GM10266 (cell line): ENCODE results near the gene B4GALNT4.

Experiments
- DNase-seq: peaks from one replicate; pipeline ENCODE4 v3.0.0; 2012; ENCODE audit errors: extremely low spot score
- TF ChIP-seq, protein P1 (sequence below): IDR thresholded peaks from 2 replicates; pipeline ENCODE4 v1.5.1; 2012; ENCODE audit warnings: mild to moderate bottlenecking, low read depth; ENCODE audit not compliant: control insufficient read depth, insufficient read depth; ENCODE audit errors: missing control alignments

Gene B4GALNT4

DNA sequence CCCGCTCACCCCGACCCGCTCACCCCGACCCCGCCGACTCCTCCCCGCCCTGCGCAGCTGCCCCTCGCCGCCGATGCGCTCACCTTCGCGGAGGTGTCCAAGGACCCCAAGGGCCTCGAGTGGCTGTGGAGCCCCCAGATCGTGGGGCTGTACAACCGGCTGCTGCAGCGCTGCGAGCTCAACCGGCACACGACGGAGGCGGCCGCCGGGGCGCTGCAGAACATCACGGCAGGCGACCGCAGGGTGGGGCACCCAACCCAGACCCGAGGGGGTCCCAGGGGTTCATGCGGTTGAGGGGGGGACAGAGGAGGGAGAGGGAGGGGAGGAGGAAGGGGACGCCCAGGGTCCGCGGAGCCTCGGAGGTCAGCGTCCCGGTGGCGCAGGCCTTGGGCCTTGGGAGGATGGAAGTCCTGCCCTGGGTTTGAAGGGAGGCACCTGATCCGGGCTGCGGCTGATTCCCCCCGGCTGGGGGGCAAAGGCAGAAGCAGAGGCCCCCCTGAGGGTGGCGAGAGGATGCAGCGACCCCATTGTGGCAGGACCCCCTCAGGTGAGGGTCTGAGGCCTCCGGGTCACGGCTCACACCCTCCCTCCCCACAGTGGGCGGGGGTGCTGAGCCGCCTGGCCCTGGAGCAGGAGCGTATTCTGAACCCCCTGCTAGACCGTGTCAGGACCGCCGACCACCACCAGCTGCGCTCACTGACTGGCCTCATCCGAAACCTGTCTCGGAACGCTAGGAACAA, 33.9 kb downstream of the B4GALNT4 start:
- DNase-seq: no peak
- TF ChIP-seq, protein P1, sequence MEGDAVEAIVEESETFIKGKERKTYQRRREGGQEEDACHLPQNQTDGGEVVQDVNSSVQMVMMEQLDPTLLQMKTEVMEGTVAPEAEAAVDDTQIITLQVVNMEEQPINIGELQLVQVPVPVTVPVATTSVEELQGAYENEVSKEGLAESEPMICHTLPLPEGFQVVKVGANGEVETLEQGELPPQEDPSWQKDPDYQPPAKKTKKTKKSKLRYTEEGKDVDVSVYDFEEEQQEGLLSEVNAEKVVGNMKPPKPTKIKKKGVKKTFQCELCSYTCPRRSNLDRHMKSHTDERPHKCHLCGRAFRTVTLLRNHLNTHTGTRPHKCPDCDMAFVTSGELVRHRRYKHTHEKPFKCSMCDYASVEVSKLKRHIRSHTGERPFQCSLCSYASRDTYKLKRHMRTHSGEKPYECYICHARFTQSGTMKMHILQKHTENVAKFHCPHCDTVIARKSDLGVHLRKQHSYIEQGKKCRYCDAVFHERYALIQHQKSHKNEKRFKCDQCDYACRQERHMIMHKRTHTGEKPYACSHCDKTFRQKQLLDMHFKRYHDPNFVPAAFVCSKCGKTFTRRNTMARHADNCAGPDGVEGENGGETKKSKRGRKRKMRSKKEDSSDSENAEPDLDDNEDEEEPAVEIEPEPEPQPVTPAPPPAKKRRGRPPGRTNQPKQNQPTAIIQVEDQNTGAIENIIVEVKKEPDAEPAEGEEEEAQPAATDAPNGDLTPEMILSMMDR: no peak

- no peak for DNase-seq
- TF ChIP-seq, protein P1: no peak
Observed at GRCh38 chr11:403761-404431, 34.6 kb downstream of the B4GALNT4 start.

- DNase-seq: no peak
- TF ChIP-seq, protein P1: no peak
Observed at GRCh38 chr11:404551-405264, 35.4 kb downstream of the B4GALNT4 start.

GRCh38 chr11:405323-405953, 36.1 kb downstream of the B4GALNT4 start:
- TF ChIP-seq, protein P1: no peak
- no peak for DNase-seq

DNA sequence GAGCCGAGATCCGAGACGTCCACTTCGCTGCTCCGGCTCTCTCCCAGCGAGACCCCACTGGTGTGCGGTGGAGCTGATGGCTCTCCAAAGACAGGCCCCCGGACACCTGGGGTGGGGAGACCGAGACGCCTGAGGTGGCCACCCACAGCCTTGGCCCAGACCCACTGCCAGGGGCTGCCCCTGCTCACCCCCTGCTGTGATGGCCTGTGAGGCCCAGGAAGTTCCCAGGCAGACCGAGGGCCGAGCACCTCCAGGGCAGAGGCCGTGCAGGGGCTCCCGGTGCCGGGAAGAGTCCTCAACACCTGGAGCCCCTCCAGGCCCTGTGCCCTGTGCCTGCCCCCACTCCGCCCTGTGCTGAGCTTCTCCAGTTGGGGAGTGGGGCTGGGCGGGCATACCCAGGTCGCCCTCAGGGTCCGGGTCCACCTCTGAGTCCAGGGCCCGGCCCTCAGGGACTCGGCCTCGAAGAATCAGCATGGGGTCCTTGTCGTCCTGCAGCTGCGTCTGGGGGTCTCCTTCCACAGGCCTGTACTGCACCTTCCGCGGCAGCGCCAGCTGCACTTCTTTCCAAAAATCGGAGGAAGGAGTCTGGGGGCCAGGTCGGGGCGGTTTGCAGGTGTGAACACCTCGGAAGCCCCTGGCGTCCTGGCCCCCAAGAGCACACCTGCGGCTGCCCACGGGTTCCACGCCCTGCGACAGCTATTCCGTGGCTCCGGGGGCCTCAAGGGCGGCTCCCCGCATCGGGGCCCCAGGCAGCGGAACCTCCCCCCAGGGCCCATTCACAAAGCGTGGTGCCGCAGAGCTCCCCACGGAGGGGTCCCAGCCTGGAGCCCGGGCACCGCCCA, 36.9 kb downstream of the B4GALNT4 start:
- TF ChIP-seq, protein P1: no peak
- DNase-seq: no peak

DNA sequence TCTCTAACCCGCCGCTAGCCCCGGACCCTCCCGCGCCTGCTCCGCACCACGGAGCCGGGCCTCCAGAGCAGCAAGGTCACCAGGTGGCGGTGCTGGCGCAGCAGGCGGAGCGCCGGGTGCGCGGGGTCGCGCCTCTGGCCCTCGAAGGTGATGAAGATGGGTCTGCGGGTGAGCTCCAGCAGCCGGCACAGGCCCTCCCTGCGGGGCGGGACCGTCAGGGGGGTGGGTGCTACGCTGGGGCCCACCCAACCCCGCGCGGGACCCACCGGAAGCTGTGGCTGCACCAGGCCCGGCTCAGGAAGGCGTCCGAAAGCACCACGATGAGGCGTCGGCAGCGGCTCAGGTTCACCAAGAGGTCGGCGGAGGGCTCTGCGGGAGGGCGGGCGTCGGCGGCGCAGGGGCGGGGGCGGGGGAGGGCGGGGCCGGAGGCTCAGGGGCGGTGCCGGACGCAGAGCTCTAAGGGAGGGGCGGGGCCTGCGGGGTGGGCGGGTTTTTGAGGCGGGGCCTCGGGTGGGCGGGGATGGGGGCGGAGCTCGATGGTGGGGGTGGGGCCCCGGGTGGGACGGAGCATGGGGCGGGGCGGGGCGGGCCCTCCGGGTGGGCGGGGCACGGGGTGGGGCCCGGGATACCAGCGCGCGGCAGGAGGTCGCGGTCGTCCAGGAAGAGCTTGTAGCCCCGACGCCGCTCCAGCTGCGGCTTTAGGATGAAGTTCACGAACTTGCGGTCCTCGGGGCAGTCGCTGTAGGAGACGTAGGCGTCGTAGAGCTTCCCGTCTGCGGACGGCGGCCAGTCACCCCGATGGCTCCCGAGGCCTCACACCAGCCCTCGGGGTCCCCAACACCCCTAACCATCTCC, 37.7 kb downstream of the B4GALNT4 start:
- TF ChIP-seq, protein P1: peak; percentile 28
- peak; percentile 97 for DNase-seq
